ENCODE measurements around the gene HSF2BP.

The HSF2BP gene

GRCh38 chr21:43614839-43615238 lies 44.4 kb downstream of the HSF2BP start:
- H3K4me3 Mint-ChIP-seq = no peak overlapping the region
- H3K27me3 Mint-ChIP-seq (ENCODE audit: low read depth) = peaks cover 8% of the 10 kb centered on the region
- peaks cover 4% of the 10 kb centered on the region for H3K9me3 Mint-ChIP-seq
- H3K36me3 Mint-ChIP-seq (ENCODE audit: low read depth) = peaks cover 2% of the 10 kb centered on the region
- TF ChIP-seq CTCF (IDR thresholded peaks at IDR 0.05; ENCODE audit: unreplicated experiment in 3 of 3) = no peak
- peaks cover 21% of the 10 kb centered on the region for H3K4me1 Mint-ChIP-seq
- no peak overlapping the region for H3K27ac Mint-ChIP-seq

GRCh38 chr21:43613755-43614638 lies 45.3 kb downstream of the HSF2BP start:
- no peak overlapping the region for H3K4me3 Mint-ChIP-seq
- H3K9me3 Mint-ChIP-seq = no peaks in the 10 kb centered on the region
- no peaks in the 10 kb centered on the region for H3K36me3 Mint-ChIP-seq (ENCODE audit: low read depth)
- no peak overlapping the region for H3K27ac Mint-ChIP-seq
- H3K4me1 Mint-ChIP-seq = peaks cover 29% of the 10 kb centered on the region
- TF ChIP-seq CTCF (IDR thresholded peaks at IDR 0.05; ENCODE audit: unreplicated experiment in 3 of 3) = no peak
- peaks cover 8% of the 10 kb centered on the region for H3K27me3 Mint-ChIP-seq (ENCODE audit: low read depth)

- Mint-ChIP-seq H3K4me1 (peaks cover 34% of the 10 kb centered on the region), H3K27ac (peak overlapping the region; percentile 54 to 82 (median 62)), H3K4me3 (no peak overlapping the region), H3K9me3 (peaks cover 4% of the 10 kb centered on the region), H3K27me3 (ENCODE audit: low read depth) (peaks cover 8% of the 10 kb centered on the region), H3K36me3 (ENCODE audit: low read depth) (no peaks in the 10 kb centered on the region)
- TF ChIP-seq CTCF (IDR thresholded peaks at IDR 0.05; ENCODE audit: unreplicated experiment in 3 of 3) = peak; percentile 65 to 75 (median 67)
These were observed 47.5 kb downstream of the HSF2BP start for GRCh38 chr21:43611598-43612369.

GRCh38 chr21:43609501-43610340 lies 49.6 kb downstream of the HSF2BP start:
- H3K4me3 Mint-ChIP-seq = peak overlapping the region in 2 of 3 experiments; percentile 14 to 21
- no peak for TF ChIP-seq CTCF (IDR thresholded peaks at IDR 0.05; ENCODE audit: unreplicated experiment in 3 of 3)
- H3K27me3 Mint-ChIP-seq (ENCODE audit: low read depth) = peaks cover 8% of the 10 kb centered on the region
- H3K36me3 Mint-ChIP-seq (ENCODE audit: low read depth) = no peaks in the 10 kb centered on the region
- peaks cover 34% of the 10 kb centered on the region for H3K4me1 Mint-ChIP-seq
- peak overlapping the region; percentile 77 to 92 (median 90) for H3K27ac Mint-ChIP-seq
- peaks cover 4% of the 10 kb centered on the region for H3K9me3 Mint-ChIP-seq

- peaks cover 34% of the 10 kb centered on the region for H3K4me1 Mint-ChIP-seq
- H3K27me3 Mint-ChIP-seq (ENCODE audit: low read depth) = peaks cover 8% of the 10 kb centered on the region
- no peak for TF ChIP-seq CTCF (IDR thresholded peaks at IDR 0.05; ENCODE audit: unreplicated experiment in 3 of 3)
- H3K36me3 Mint-ChIP-seq (ENCODE audit: low read depth) = no peaks in the 10 kb centered on the region
- peaks cover 4% of the 10 kb centered on the region for H3K9me3 Mint-ChIP-seq
- H3K27ac Mint-ChIP-seq = no peak overlapping the region
- no peak overlapping the region for H3K4me3 Mint-ChIP-seq
These were observed 50.6 kb downstream of the HSF2BP start for GRCh38 chr21:43608664-43609063.
